ENCODE measurements around the gene CYP4V2. TPM values are rescaled to one million over a fixed set of nuclear protein-coding genes. Genes with fewer than 3 reads are reported as not detected.

Gene CYP4V2
- total and polyA plus RNA-seq, 2 experiments from 2014 or later = 1.5 to 3.1 TPM

DNA sequence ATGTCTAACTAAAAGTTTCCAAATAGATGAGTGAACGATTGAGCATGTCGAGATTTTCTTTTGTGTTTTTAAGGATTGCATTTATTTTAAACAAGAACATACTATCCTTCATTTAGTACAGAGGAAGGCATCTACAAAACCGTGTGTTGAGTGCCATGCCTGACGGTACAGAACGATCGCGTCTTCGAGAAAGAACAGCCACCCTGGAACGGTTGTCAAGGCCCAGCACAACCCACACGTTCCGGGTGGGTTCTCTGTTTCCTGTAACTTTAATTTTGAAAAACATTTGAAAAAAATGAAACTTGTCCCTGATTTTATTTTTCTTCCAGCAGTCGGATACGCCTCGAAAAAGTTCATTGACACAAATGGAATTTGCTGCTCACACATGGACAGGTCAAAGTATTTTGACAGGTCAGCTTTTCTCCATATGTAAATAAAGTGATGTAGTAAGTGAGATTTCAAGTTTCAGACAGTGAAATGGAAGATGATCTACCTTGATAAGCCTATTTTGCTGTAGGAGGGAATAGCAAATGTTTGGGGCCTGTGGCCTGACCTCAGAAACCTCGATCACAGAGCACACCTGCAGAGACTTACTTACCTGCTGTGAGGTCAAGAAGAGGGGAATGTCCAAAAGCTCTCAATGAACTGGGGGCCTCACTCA, 24.4 kb upstream of the CYP4V2 start:
- Mint-ChIP-seq H3K4me3 (no peak overlapping the region), H3K9me3 (no peaks in the 10 kb centered on the region), H3K27ac (no peak overlapping the region), H3K36me3 (ENCODE audit: low read depth) (peaks cover 15% of the 10 kb centered on the region; the same call in 1 of the 3 replicates), H3K27me3 (ENCODE audit: insufficient read depth, low read depth, poor library complexity) (peaks cover 5% of the 10 kb centered on the region), H3K4me1 (peaks cover 25% of the 10 kb centered on the region)
- H4K20me1 ChIP-seq (replicated peaks; ENCODE audit: insufficient read depth) = no peaks in the 10 kb centered on the region
- H3K27me3 ChIP-seq (ENCODE audit: insufficient read depth) = no peaks in the 10 kb centered on the region
- 0 out of 2 replicates have a peak, but pooled peaks cover 3% of the 10 kb centered on the region for H3F3A ChIP-seq (replicated peaks; ENCODE audit: low read depth)
- H3K79me2 ChIP-seq (replicated peaks; ENCODE audit: insufficient read depth) = no peaks in the 10 kb centered on the region
- no peaks in the 10 kb centered on the region for H3K4me1 ChIP-seq (ENCODE audit: insufficient read depth)
- ATAC-seq (no peak), DNase-seq (ENCODE audit: low spot score) (peak; percentile 0)
- H3K4me3 ChIP-seq = no peak overlapping the region
- no peaks in the 10 kb centered on the region for H3K36me3 ChIP-seq (ENCODE audit: insufficient read depth)
- no peaks in the 10 kb centered on the region for H3K9me2 ChIP-seq (ENCODE audit: insufficient read depth)
- H3K27ac ChIP-seq (ENCODE audit: low read depth) = no peak overlapping the region
- H3K4me2 ChIP-seq = no peak overlapping the region
- no peak overlapping the region for H2AFZ ChIP-seq
- TF ChIP-seq, protein P1, sequence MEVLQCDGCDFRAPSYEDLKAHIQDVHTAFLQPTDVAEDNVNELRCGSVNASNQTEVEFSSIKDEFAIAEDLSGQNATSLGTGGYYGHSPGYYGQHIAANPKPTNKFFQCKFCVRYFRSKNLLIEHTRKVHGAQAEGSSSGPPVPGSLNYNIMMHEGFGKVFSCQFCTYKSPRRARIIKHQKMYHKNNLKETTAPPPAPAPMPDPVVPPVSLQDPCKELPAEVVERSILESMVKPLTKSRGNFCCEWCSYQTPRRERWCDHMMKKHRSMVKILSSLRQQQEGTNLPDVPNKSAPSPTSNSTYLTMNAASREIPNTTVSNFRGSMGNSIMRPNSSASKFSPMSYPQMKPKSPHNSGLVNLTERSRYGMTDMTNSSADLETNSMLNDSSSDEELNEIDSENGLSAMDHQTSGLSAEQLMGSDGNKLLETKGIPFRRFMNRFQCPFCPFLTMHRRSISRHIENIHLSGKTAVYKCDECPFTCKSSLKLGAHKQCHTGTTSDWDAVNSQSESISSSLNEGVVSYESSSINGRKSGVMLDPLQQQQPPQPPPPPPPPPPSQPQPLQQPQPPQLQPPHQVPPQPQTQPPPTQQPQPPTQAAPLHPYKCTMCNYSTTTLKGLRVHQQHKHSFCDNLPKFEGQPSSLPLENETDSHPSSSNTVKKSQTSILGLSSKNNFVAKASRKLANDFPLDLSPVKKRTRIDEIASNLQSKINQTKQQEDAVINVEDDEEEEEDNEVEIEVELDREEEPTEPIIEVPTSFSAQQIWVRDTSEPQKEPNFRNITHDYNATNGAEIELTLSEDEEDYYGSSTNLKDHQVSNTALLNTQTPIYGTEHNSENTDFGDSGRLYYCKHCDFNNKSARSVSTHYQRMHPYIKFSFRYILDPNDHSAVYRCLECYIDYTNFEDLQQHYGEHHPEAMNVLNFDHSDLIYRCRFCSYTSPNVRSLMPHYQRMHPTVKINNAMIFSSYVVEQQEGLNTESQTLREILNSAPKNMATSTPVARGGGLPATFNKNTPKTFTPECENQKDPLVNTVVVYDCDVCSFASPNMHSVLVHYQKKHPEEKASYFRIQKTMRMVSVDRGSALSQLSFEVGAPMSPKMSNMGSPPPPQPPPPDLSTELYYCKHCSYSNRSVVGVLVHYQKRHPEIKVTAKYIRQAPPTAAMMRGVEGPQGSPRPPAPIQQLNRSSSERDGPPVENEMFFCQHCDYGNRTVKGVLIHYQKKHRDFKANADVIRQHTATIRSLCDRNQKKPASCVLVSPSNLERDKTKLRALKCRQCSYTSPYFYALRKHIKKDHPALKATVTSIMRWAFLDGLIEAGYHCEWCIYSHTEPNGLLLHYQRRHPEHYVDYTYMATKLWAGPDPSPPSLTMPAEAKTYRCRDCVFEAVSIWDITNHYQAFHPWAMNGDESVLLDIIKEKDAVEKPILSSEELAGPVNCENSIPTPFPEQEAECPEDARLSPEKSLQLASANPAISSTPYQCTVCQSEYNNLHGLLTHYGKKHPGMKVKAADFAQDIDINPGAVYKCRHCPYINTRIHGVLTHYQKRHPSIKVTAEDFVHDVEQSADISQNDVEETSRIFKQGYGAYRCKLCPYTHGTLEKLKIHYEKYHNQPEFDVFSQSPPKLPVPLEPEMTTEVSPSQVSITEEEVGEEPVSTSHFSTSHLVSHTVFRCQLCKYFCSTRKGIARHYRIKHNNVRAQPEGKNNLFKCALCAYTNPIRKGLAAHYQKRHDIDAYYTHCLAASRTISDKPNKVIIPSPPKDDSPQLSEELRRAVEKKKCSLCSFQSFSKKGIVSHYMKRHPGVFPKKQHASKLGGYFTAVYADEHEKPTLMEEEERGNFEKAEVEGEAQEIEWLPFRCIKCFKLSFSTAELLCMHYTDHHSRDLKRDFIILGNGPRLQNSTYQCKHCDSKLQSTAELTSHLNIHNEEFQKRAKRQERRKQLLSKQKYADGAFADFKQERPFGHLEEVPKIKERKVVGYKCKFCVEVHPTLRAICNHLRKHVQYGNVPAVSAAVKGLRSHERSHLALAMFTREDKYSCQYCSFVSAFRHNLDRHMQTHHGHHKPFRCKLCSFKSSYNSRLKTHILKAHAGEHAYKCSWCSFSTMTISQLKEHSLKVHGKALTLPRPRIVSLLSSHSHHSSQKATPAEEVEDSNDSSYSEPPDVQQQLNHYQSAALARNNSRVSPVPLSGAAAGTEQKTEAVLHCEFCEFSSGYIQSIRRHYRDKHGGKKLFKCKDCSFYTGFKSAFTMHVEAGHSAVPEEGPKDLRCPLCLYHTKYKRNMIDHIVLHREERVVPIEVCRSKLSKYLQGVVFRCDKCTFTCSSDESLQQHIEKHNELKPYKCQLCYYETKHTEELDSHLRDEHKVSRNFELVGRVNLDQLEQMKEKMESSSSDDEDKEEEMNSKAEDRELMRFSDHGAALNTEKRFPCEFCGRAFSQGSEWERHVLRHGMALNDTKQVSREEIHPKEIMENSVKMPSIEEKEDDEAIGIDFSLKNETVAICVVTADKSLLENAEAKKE (CRISPR knock-in tag; IDR thresholded peaks at IDR 0.05) = no peak
- TF ChIP-seq ZNF114 (CRISPR knock-in tag; IDR thresholded peaks at IDR 0.05) (no peak), JUNB (IDR thresholded peaks at IDR 0.05; ENCODE audit: unreplicated experiment) (no peak), CREB1 (CRISPR knock-in tag; IDR thresholded peaks at IDR 0.05; ENCODE audit: low read depth) (no peak), NANOG (IDR thresholded peaks at IDR 0.05; ENCODE audit: borderline replicate concordance) (no peak), POLR2AphosphoS5 (IDR thresholded peaks at IDR 0.05; ENCODE audit: low read depth) (no peak)
- TF ChIP-seq, protein P2, sequence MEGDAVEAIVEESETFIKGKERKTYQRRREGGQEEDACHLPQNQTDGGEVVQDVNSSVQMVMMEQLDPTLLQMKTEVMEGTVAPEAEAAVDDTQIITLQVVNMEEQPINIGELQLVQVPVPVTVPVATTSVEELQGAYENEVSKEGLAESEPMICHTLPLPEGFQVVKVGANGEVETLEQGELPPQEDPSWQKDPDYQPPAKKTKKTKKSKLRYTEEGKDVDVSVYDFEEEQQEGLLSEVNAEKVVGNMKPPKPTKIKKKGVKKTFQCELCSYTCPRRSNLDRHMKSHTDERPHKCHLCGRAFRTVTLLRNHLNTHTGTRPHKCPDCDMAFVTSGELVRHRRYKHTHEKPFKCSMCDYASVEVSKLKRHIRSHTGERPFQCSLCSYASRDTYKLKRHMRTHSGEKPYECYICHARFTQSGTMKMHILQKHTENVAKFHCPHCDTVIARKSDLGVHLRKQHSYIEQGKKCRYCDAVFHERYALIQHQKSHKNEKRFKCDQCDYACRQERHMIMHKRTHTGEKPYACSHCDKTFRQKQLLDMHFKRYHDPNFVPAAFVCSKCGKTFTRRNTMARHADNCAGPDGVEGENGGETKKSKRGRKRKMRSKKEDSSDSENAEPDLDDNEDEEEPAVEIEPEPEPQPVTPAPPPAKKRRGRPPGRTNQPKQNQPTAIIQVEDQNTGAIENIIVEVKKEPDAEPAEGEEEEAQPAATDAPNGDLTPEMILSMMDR (conservative IDR thresholded peaks at IDR 0.05; ENCODE audit: low read depth in 2 of 2) = no peak
